Naive thymus-derived CD4-positive, alpha-beta T cell (primary cell): ENCODE measurements around the gene BRCA1. TPM values are rescaled to one million over a fixed set of nuclear protein-coding genes. Genes with fewer than 3 reads are reported as not detected.

Experiments
- ATAC-seq: fragments of 150-1000 bp; cut with Tn5 transposase; 2 replicates; pipeline ENCODE4 v1.10.0; 2021; ENCODE audit warnings: mild to moderate bottlenecking, moderate library complexity
- CTCF ChIA-PET: fragments of 350-600 bp; sonication (Branson Sonifier 250); formaldehyde crosslinking; loops from one replicate; lab custom pipeline; 2021; ENCODE audit warnings: antibody characterized with exemption; lab: Charles Lee
- POLR2A ChIA-PET: fragments of 350-600 bp; sonication (Branson Sonifier 250); formaldehyde crosslinking; loops from one replicate; lab custom pipeline; 2021; ENCODE audit warnings: antibody characterized with exemption, inconsistent platforms; lab: Charles Lee
- DNase-seq, 9 donors: peaks; one replicate each; pipeline versions ENCODE4 v3.0.0 to v3.0.0-alpha.2; 2020 to 2022; ENCODE audit warnings: mixed read lengths in 1 of 9
- H3K27ac ChIP-seq: one replicate; pipeline ENCODE4 v1.7.0; 2013; ENCODE audit warnings: mild to moderate bottlenecking, low read depth, low read length, moderate library complexity
- H3K27me3 ChIP-seq, 2 donors: one replicate each; pipeline ENCODE4 v1.7.0; 2013; ENCODE audit warnings: low read length in 2 of 2, mild to moderate bottlenecking in 2 of 2, moderate library complexity in 2 of 2; ENCODE audit not compliant: control insufficient read depth in 2 of 2, insufficient read depth in 2 of 2
- H3K36me3 ChIP-seq, 3 experiments: 1 replicate in 2 of 3; 2 replicates in 1 of 3; pipeline ENCODE4 v1.7.0; 2013; ENCODE audit warnings: low read length in 3 of 3, mild to moderate bottlenecking in 3 of 3, moderate library complexity in 1 of 3; ENCODE audit not compliant: insufficient read depth in 3 of 3, control insufficient read depth in 2 of 3
- H3K4me1 ChIP-seq, 2 donors: one replicate each; pipeline ENCODE4 v1.7.0; 2013; ENCODE audit warnings: low read length in 2 of 2, mild to moderate bottlenecking in 2 of 2, moderate library complexity in 1 of 2; ENCODE audit not compliant: control insufficient read depth in 2 of 2, insufficient read depth in 2 of 2
- H3K4me3 ChIP-seq: 2 replicates; pipeline ENCODE4 v1.7.0; 2013; ENCODE audit warnings: mild to moderate bottlenecking, low read length
- H3K9me3 ChIP-seq, 3 experiments: 1 replicate in 2 of 3; 2 replicates in 1 of 3; pipeline ENCODE4 v1.7.0; 2013; ENCODE audit warnings: low read length in 3 of 3; ENCODE audit not compliant: control insufficient read depth in 2 of 3
- H3K27ac Mint-ChIP-seq, 9 donors: one replicate each; pipeline ENCODE4 v1.8.0; 2020 to 2022; ENCODE audit warnings: mixed read lengths in 9 of 9, mild to moderate bottlenecking in 8 of 9, moderate library complexity in 5 of 9, inconsistent platforms in 2 of 9
- H3K27me3 Mint-ChIP-seq, 5 donors: one replicate each; pipeline ENCODE4 v1.8.0; 2021 to 2022; ENCODE audit warnings: mixed read lengths in 5 of 5, mild to moderate bottlenecking in 1 of 5
- H3K36me3 Mint-ChIP-seq, 5 donors: one replicate each; pipeline ENCODE4 v1.8.0; 2020 to 2022; ENCODE audit warnings: mixed read lengths in 5 of 5, mild to moderate bottlenecking in 3 of 5, inconsistent platforms in 1 of 5
- H3K4me1 Mint-ChIP-seq, 7 donors: one replicate each; pipeline ENCODE4 v1.8.0; 2020 to 2022; ENCODE audit warnings: mixed read lengths in 7 of 7, mild to moderate bottlenecking in 3 of 7, inconsistent platforms in 1 of 7
- H3K4me3 Mint-ChIP-seq, 10 donors: one replicate each; pipeline ENCODE4 v1.8.0; 2020 to 2022; ENCODE audit warnings: mild to moderate bottlenecking in 10 of 10, mixed read lengths in 10 of 10, moderate library complexity in 6 of 10, inconsistent platforms in 2 of 10
- H3K9me3 Mint-ChIP-seq, 11 donors: one replicate each; pipeline ENCODE4 v1.8.0; 2020 to 2022; ENCODE audit warnings: mixed read lengths in 11 of 11, mild to moderate bottlenecking in 4 of 11, inconsistent platforms in 1 of 11, moderate library complexity in 1 of 11
- intact Hi-C, 2 donors: fragments of 100-400 bp; cut with micrococcal nuclease; formaldehyde crosslinking; loops; one replicate each; pipeline ENCODE4 v1.15.1; 2023
- polyA plus RNA-seq, 2 donors: library from polyadenylated mRNA; unstranded; fragments of 300-500 nt; fragmentation: Illumina TruSeq; gene quantifications; one replicate each; pipeline ENCODE4 v1.2.3, GENCODE V29; 2021
- total RNA-seq, 6 experiments: library from RNA in 5 of 6; stranded (reverse) in 5 of 6; gene quantifications; 1 replicate in 5 of 6; 2 replicates in 1 of 6; pipeline ENCODE4 v1.2.3 and lab custom pipeline; 2021 to 2026

Gene BRCA1
- total and polyA plus RNA-seq, 7 experiments from 2014 or later, result 1.1 to 54.1 (median 4.5) TPM

- DNase-seq (no peak), ATAC-seq (no peak)
- no peak overlapping the region for H3K27ac ChIP-seq
- Mint-ChIP-seq H3K27me3 (no peaks in the 10 kb centered on the region), H3K4me1 (peaks cover 0 to 1% (median 0%) of the 10 kb centered on the region in 7 donors), H3K4me3 (no peak overlapping the region), H3K9me3 (no peaks in the 10 kb centered on the region), H3K36me3 (peaks cover 0 to 1% (median 0%) of the 10 kb centered on the region in 5 donors), H3K27ac (no peak overlapping the region)
- POLR2A ChIA-PET, result no interaction called here
- intact Hi-C loops, result no loop called here
- no peaks in the 10 kb centered on the region for H3K27me3 ChIP-seq
- CTCF ChIA-PET, result no interaction called here
- H3K9me3 ChIP-seq, result no peaks in the 10 kb centered on the region
- no peaks in the 10 kb centered on the region for H3K4me1 ChIP-seq
- H3K4me3 ChIP-seq, result no peak overlapping the region
- no peaks in the 10 kb centered on the region for H3K36me3 ChIP-seq
Observed at GRCh38 chr17:43043307-43043706, 81.9 kb downstream of the BRCA1 start.

DNA sequence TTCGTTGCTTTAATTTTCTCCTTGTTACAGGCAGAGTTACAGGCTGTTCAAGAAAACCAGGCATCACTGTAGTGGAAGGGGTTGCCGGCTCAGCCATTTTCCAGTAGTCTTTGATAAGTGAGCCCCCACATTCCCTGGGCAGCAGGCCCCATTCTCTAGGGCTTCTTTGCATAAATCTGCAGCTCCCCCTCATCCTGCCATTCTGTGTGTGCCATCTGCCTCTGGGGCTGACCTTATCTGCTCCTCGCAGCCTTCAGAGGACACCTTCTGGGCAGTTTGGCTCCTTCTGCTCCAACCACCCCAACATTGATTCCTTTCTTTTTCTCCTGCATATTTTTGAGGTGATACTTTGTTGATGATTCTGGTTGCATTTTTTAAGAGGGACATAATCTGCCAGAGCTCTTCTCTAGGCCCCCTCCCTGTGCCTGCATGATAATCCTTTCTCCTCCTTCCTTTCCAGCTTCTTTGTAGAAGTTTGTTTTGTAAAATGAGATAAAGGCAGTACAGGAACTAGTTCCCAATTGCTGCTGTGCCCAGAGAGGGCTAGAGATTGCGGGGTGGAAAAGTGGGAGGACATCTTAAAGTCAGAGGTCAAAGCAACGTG, 83.0 kb downstream of the BRCA1 start:
- peaks cover 0 to 1% (median 0%) of the 10 kb centered on the region in 7 donors for H3K4me1 Mint-ChIP-seq

DNA sequence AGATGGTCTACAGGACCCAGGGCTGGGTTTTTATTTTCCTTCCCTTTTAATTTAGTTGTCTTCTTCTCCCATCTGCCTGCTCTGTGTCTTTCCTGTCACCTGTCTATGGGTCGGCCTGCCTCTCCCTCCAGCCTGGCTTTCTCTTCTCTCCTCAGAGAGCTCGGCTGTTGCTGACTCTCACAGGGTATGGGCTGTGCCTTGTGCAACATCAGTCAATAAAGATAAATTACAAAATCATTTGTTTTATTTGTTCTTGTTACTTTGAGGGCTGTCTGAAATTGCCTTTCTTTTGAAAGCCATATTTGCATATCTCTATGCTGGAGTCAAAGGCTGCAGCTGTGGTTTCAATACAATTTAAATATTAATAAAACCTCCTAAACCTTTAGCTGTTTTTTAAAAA, 84.5 kb downstream of the BRCA1 start:
- no peaks in the 10 kb centered on the region for H3K9me3 ChIP-seq
- H3K27me3 ChIP-seq, result no peaks in the 10 kb centered on the region
- DNase-seq (no peak), ATAC-seq (no peak)
- no peak overlapping the region for H3K27ac ChIP-seq
- intact Hi-C loops, result no loop called here
- Mint-ChIP-seq H3K27ac (no peak overlapping the region), H3K4me1 (peaks cover 0 to 1% (median 0%) of the 10 kb centered on the region in 7 donors), H3K9me3 (no peaks in the 10 kb centered on the region), H3K27me3 (no peaks in the 10 kb centered on the region), H3K36me3 (no peaks in the 10 kb centered on the region), H3K4me3 (no peak overlapping the region)
- ChIA-PET CTCF (no interaction called here), POLR2A (no interaction called here)
- no peaks in the 10 kb centered on the region for H3K4me1 ChIP-seq
- no peaks in the 10 kb centered on the region for H3K36me3 ChIP-seq
- no peak overlapping the region for H3K4me3 ChIP-seq

More for the DNA sequence above, 83.0 kb downstream of the BRCA1 start:
- Histone ChIP-seq H3K27ac (no peak overlapping the region), H3K4me3 (no peak overlapping the region), H3K27me3 (no peaks in the 10 kb centered on the region), H3K4me1 (no peaks in the 10 kb centered on the region), H3K36me3 (no peaks in the 10 kb centered on the region), H3K9me3 (no peaks in the 10 kb centered on the region)
- no peaks in the 10 kb centered on the region for H3K27me3 Mint-ChIP-seq
- no peaks in the 10 kb centered on the region for H3K9me3 Mint-ChIP-seq
- no peak overlapping the region for H3K27ac Mint-ChIP-seq
- H3K4me3 Mint-ChIP-seq, result no peak overlapping the region
- ChIA-PET POLR2A (no interaction called here), CTCF (no interaction called here)
- intact Hi-C loops, result no loop called here
- DNase-seq, result no peak
- no peak for ATAC-seq
- H3K36me3 Mint-ChIP-seq, result no peaks in the 10 kb centered on the region

DNA sequence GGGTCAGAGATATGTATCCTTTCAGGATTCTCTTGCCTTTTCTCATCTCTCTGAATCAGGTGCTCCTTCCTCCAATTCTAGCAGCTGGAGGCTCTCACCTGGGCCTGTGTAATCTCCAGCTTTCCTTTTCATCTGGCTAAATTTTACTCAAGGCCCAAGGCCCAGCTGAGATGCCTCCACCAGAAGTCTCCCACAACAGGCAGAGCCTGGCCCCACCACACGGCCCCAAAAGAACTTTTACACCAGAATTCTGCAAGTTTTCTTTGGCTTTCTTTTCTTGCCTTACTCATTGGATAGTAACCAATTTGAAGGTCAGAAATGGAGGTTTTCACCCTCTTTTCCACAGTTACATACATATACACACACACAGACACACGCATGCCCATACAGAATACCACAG, 85.5 kb downstream of the BRCA1 start:
- ChIA-PET POLR2A (no interaction called here), CTCF (no interaction called here)
- no peak overlapping the region for H3K27ac Mint-ChIP-seq
- no peaks in the 10 kb centered on the region for H3K27me3 ChIP-seq
- H3K36me3 ChIP-seq, result no peaks in the 10 kb centered on the region
- DNase-seq (no peak), ATAC-seq (no peak)
- H3K4me3 Mint-ChIP-seq, result no peak overlapping the region
- no peaks in the 10 kb centered on the region for H3K9me3 ChIP-seq
- H3K27me3 Mint-ChIP-seq, result no peaks in the 10 kb centered on the region
- H3K36me3 Mint-ChIP-seq, result no peaks in the 10 kb centered on the region
- intact Hi-C loops, result no loop called here
- H3K4me3 ChIP-seq, result no peak overlapping the region
- H3K4me1 Mint-ChIP-seq, result peaks cover 0 to 1% (median 0%) of the 10 kb centered on the region in 7 donors
- peaks cover 0 to 1% (median 0%) of the 10 kb centered on the region in 11 donors for H3K9me3 Mint-ChIP-seq
- H3K4me1 ChIP-seq, result no peaks in the 10 kb centered on the region
- H3K27ac ChIP-seq, result no peak overlapping the region

GRCh38 chr17:43034894-43035293, 90.3 kb downstream of the BRCA1 start:
- DNase-seq (no peak), ATAC-seq (no peak)
- H3K4me1 Mint-ChIP-seq, result no peaks in the 10 kb centered on the region
- POLR2A ChIA-PET, result interaction anchor here (0.6 kb wide), 1 partner anchor 137 kb away, joined by 3 read pairs; no protein-coding TSS in a partner anchor
- no peak overlapping the region for H3K27ac ChIP-seq
- H3K36me3 Mint-ChIP-seq, result no peaks in the 10 kb centered on the region
- H3K4me3 Mint-ChIP-seq, result no peak overlapping the region
- H3K4me3 ChIP-seq, result no peak overlapping the region
- H3K9me3 ChIP-seq, result no peaks in the 10 kb centered on the region
- no peaks in the 10 kb centered on the region for H3K27me3 ChIP-seq
- H3K4me1 ChIP-seq, result no peaks in the 10 kb centered on the region
- H3K27ac Mint-ChIP-seq, result no peak overlapping the region
- H3K27me3 Mint-ChIP-seq, result no peaks in the 10 kb centered on the region
- CTCF ChIA-PET, result interaction anchor here (1.1 kb wide), 1 partner anchor 11 kb away, joined by 3 read pairs; no protein-coding TSS in a partner anchor
- peaks cover 0 to 1% (median 0%) of the 10 kb centered on the region in 11 donors for H3K9me3 Mint-ChIP-seq
- intact Hi-C loops, result no loop called here
- no peaks in the 10 kb centered on the region for H3K36me3 ChIP-seq

GRCh38 chr17:43033948-43034881, 90.9 kb downstream of the BRCA1 start:
- Mint-ChIP-seq H3K36me3 (no peaks in the 10 kb centered on the region), H3K9me3 (peaks cover 0 to 1% (median 0%) of the 10 kb centered on the region in 11 donors), H3K4me3 (no peak overlapping the region), H3K4me1 (no peaks in the 10 kb centered on the region), H3K27me3 (no peaks in the 10 kb centered on the region), H3K27ac (no peak overlapping the region)
- DNase-seq, result no peak
- ChIA-PET POLR2A (no interaction called here), CTCF (no interaction called here)
- Histone ChIP-seq H3K27me3 (no peaks in the 10 kb centered on the region), H3K9me3 (no peaks in the 10 kb centered on the region), H3K27ac (no peak overlapping the region), H3K4me1 (no peaks in the 10 kb centered on the region), H3K36me3 (no peaks in the 10 kb centered on the region), H3K4me3 (no peak overlapping the region)
- intact Hi-C loops, result no loop called here
- ATAC-seq, result no peak
